Gastroesophageal sphincter (tissue), 4 donors: ENCODE data around the gene CLEC4F. TPM values are rescaled to one million over a fixed set of nuclear protein-coding genes. Genes with fewer than 3 reads are reported as not detected.

Source experiments
- ATAC-seq: fragments of 150-250 bp; one replicate; pipeline ENCODE4 v1.9.1; 2016; ENCODE audit warnings: mild to moderate bottlenecking, moderate library complexity
- H3K27ac ChIP-seq, 4 donors: fragments of 200-600 bp; sonication (generic) in 3 of 4; 1 replicate in 3 of 4; 2 replicates in 1 of 4; pipeline ENCODE4 v1.5.1; 2016 to 2019
- H3K27me3 ChIP-seq: fragments of 200-600 bp; sonication (generic); one replicate; pipeline ENCODE4 v1.5.1; 2019
- H3K36me3 ChIP-seq, 2 donors: fragments of 200-600 bp; sonication (generic); one replicate each; pipeline ENCODE4 v1.5.1; 2019; ENCODE audit warnings: control low read depth in 1 of 2
- H3K4me1 ChIP-seq, 3 donors: fragments of 200-600 bp; sonication (generic); 1 replicate in 2 of 3; 2 replicates in 1 of 3; pipeline ENCODE4 v1.5.1; 2016 to 2019; ENCODE audit warnings: control low read depth in 2 of 3
- H3K4me3 ChIP-seq, 2 donors: fragments of 200-600 bp; sonication (generic); one replicate each; pipeline ENCODE4 v1.5.1; 2019; ENCODE audit warnings: mild to moderate bottlenecking in 1 of 2, moderate library complexity in 1 of 2
- H3K9me3 ChIP-seq, 3 donors: fragments of 200-600 bp; sonication (generic); one replicate each; pipeline ENCODE4 v1.5.1; 2017 to 2019; ENCODE audit warnings: control low read depth in 2 of 3
- EP300 ChIP-seq: sonication (generic); formaldehyde crosslinking; IDR thresholded peaks from one replicate; pipeline ENCODE4 v1.6.1; 2017; ENCODE audit warnings: antibody characterized with exemption, mild to moderate bottlenecking
- POLR2A ChIP-seq, 2 donors: fragments of 450-650 bp; IDR thresholded peaks; one replicate each; pipeline ENCODE4 v1.6.1; 2017; ENCODE audit warnings: antibody characterized with exemption in 2 of 2, mild to moderate bottlenecking in 2 of 2, moderate library complexity in 1 of 2
- POLR2AphosphoS5 ChIP-seq: sonication (generic); formaldehyde crosslinking; IDR thresholded peaks from one replicate; pipeline ENCODE4 v1.6.1; 2017; ENCODE audit warnings: antibody characterized with exemption
- WGBS, 2 donors: methylation state at CpG; one replicate each; pipeline ENCODE4 v1.1.5; 2018; ENCODE audit warnings: low coverage in 1 of 2; 5-methylcytosine and 5-hydroxymethylcytosine counted together
- total RNA-seq, 4 donors: library from RNA; depleted of rRNA; stranded (reverse); fragments of >200 nt; gene quantifications; one replicate each; pipeline ENCODE4 v1.1.0, GENCODE V29; 2016
- TF ChIP-seq, protein P1 (sequence below), 4 experiments: fragments of 200-600 bp in 2 of 4; fragments of 450-650 bp in 2 of 4; sonication (generic) in 1 of 4; IDR thresholded peaks; one replicate each; pipeline ENCODE4 v1.5.1; 2017 to 2019; ENCODE audit warnings: antibody characterized with exemption in 4 of 4, mild to moderate bottlenecking in 2 of 4, moderate library complexity in 2 of 4

Gene CLEC4F
- total RNA-seq, 4 donors from 2014 or later = 1.1 TPM; not detected in 2

GRCh38 chr2:70827388-70827787 lies 7.0 kb upstream of the CLEC4F start:
- 65 to 80% methylated on average over 4 of the region's 5 CpGs for WGBS, 2 donors
- no peaks in the 10 kb centered on the region for H3K36me3 ChIP-seq
- no peak for ATAC-seq
- H3K4me3 ChIP-seq = no peak overlapping the region
- H3K27me3 ChIP-seq = peaks cover 5% of the 10 kb centered on the region
- no peak for TF ChIP-seq POLR2AphosphoS5
- TF ChIP-seq POLR2A (IDR thresholded peaks at IDR 0.05) = no peak
- TF ChIP-seq, protein P1, sequence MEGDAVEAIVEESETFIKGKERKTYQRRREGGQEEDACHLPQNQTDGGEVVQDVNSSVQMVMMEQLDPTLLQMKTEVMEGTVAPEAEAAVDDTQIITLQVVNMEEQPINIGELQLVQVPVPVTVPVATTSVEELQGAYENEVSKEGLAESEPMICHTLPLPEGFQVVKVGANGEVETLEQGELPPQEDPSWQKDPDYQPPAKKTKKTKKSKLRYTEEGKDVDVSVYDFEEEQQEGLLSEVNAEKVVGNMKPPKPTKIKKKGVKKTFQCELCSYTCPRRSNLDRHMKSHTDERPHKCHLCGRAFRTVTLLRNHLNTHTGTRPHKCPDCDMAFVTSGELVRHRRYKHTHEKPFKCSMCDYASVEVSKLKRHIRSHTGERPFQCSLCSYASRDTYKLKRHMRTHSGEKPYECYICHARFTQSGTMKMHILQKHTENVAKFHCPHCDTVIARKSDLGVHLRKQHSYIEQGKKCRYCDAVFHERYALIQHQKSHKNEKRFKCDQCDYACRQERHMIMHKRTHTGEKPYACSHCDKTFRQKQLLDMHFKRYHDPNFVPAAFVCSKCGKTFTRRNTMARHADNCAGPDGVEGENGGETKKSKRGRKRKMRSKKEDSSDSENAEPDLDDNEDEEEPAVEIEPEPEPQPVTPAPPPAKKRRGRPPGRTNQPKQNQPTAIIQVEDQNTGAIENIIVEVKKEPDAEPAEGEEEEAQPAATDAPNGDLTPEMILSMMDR (IDR thresholded peaks at IDR 0.05) = no peak
- no peak for TF ChIP-seq EP300
- H3K4me1 ChIP-seq = no peaks in the 10 kb centered on the region
- H3K27ac ChIP-seq = no peak overlapping the region
- no peaks in the 10 kb centered on the region for H3K9me3 ChIP-seq

DNA sequence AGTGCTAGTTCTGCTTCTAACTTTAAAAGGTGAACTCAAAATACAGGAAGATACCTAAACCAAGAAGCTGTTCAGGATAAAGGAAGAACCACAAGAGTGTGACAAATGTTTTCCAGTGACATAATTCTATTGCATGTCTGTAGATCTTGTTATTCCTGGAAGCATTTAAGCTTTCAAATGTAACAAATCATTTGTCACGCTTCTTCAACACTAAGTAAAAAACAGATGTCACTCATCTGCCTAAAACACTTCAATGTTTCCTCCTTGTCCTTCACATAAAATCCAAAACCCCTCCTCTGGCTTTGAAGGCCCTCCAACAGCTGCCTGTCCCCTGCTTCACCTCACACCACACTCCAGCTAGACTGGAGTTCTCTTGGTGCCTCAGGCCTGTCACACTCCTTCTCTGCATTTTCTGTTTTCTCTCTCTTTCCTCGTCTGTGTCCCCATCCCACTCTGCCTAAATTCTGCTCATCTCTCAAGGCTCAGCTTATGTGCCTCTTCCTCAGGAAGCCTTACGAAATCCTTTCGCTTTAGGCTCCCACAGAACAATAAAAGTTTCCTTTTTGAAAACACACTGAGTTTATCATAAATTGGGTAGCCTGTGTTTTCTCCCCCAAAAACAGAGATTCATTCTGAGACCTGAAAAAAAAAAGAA lies 6.4 kb upstream of the CLEC4F start:
- WGBS, 2 donors = 49 to 61% methylated on average over 4 of the region's 4 CpGs
- ATAC-seq = no peak
- Histone ChIP-seq H3K9me3 (no peaks in the 10 kb centered on the region), H3K27ac (no peak overlapping the region), H3K4me3 (no peak overlapping the region), H3K4me1 (no peaks in the 10 kb centered on the region), H3K36me3 (no peaks in the 10 kb centered on the region), H3K27me3 (peaks cover 5% of the 10 kb centered on the region)
- TF ChIP-seq, protein P1 (IDR thresholded peaks at IDR 0.05) = no peak

DNA sequence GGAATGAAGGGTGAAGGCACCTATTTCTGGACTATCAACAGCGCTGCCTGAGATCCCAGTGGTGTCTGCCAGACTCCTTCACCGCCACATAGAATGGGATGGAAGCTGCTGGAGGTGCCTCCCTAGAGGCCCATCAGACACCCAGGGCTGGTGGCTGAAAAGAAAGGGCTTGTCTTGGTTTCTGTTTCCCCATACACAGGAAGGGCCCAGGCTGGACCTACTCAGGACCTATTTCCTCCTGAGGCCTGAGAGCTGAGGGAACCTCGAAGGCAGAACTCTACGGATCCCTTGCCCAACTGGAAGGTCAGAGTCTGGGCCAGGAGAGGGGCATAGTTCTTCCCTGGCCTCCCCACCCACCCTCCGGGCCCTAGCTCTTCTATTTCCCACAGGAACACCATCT lies 2.9 kb upstream of the CLEC4F start:
- TF ChIP-seq POLR2AphosphoS5 (no peak), EP300 (no peak), POLR2A (IDR thresholded peaks at IDR 0.05) (no peak)
- TF ChIP-seq, protein P1 (IDR thresholded peaks at IDR 0.05) = no peak
- H3K36me3 ChIP-seq = no peaks in the 10 kb centered on the region
- WGBS, 2 donors = 73% methylated on average over 3 of the region's 5 CpGs; no CpG with 5 or more reads in 1 of the 2 donors

GRCh38 chr2:70822843-70823242 lies 2.4 kb upstream of the CLEC4F start:
- Histone ChIP-seq H3K27ac (no peak overlapping the region), H3K4me1 (no peaks in the 10 kb centered on the region), H3K9me3 (no peaks in the 10 kb centered on the region), H3K36me3 (no peaks in the 10 kb centered on the region), H3K4me3 (no peak overlapping the region), H3K27me3 (peaks cover 23% of the 10 kb centered on the region)
- ATAC-seq = no peak
- 91% methylated on average over 8 of the region's 8 CpGs; no CpG with 5 or more reads in 1 of the 2 donors for WGBS, 2 donors
- TF ChIP-seq, protein P1 (IDR thresholded peaks at IDR 0.05) = no peak
- TF ChIP-seq POLR2A (IDR thresholded peaks at IDR 0.05) (no peak), POLR2AphosphoS5 (no peak), EP300 (no peak)

More for the DNA sequence above, 2.9 kb upstream of the CLEC4F start:
- no peak for ATAC-seq
- no peaks in the 10 kb centered on the region for H3K4me1 ChIP-seq
- no peaks in the 10 kb centered on the region for H3K9me3 ChIP-seq
- no peak overlapping the region for H3K4me3 ChIP-seq
- H3K27me3 ChIP-seq = peaks cover 21% of the 10 kb centered on the region
- H3K27ac ChIP-seq = no peak overlapping the region

GRCh38 chr2:70817284-70817954 lies 3.0 kb downstream of the CLEC4F start:
- ATAC-seq = no peak
- TF ChIP-seq, protein P1 (IDR thresholded peaks at IDR 0.05) = no peak
- no peak for TF ChIP-seq EP300
- no peak for TF ChIP-seq POLR2A (IDR thresholded peaks at IDR 0.05)
- TF ChIP-seq POLR2AphosphoS5 = no peak
- Histone ChIP-seq H3K4me1 (no peaks in the 10 kb centered on the region), H3K27ac (no peak overlapping the region), H3K4me3 (no peak overlapping the region), H3K27me3 (peaks cover 45% of the 10 kb centered on the region), H3K36me3 (no peaks in the 10 kb centered on the region), H3K9me3 (no peaks in the 10 kb centered on the region)
- WGBS, 2 donors = 75 to 100% methylated on average over 3 of the region's 3 CpGs
